Loucy (cell line): ENCODE data around the gene WWTR1.

Experiments
- EZH2phosphoT487 ChIP-seq: fragments of 200-600 bp; IDR thresholded peaks from 2 replicates; pipeline ENCODE4 v1.6.1; 2018; ENCODE audit warnings: antibody characterized with exemption, mild to moderate bottlenecking, moderate library complexity, borderline replicate concordance
- TF ChIP-seq, protein P1 (sequence below): fragments of 200-600 bp; sonication (generic); conservative IDR thresholded peaks from 2 replicates; pipeline ENCODE4 v1.5.1; 2014; ENCODE audit warnings: mild to moderate bottlenecking, antibody characterized with exemption, low read length

DNA sequence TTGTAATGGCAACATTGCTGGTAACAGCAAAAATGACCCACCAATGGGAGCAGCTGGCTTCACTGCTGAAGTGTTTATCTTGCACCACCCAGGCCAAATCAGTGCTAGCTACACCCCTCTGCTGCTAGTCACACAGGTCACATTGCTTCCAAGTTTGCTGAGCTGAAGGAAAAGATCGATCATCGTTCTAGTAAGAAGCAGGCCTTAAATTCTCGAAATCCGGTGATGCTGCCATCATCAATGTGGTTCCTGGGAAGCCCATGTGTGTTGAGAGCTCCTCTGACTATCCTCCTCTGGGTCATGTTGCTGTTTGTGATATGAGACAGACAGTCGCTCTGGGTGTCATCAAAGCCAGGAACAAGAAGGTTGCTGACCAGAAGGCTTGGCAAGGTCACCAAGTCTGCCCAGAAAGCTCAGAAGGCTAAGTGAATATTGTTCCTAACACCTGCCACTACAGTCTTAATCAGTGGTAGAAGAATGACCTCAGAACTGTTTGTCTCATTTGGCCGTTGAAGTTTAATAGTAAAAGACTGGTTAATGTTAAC is 162.2 kb downstream of the WWTR1 start:
- TF ChIP-seq, protein P1, sequence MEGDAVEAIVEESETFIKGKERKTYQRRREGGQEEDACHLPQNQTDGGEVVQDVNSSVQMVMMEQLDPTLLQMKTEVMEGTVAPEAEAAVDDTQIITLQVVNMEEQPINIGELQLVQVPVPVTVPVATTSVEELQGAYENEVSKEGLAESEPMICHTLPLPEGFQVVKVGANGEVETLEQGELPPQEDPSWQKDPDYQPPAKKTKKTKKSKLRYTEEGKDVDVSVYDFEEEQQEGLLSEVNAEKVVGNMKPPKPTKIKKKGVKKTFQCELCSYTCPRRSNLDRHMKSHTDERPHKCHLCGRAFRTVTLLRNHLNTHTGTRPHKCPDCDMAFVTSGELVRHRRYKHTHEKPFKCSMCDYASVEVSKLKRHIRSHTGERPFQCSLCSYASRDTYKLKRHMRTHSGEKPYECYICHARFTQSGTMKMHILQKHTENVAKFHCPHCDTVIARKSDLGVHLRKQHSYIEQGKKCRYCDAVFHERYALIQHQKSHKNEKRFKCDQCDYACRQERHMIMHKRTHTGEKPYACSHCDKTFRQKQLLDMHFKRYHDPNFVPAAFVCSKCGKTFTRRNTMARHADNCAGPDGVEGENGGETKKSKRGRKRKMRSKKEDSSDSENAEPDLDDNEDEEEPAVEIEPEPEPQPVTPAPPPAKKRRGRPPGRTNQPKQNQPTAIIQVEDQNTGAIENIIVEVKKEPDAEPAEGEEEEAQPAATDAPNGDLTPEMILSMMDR, result no peak
- TF ChIP-seq EZH2phosphoT487, result no peak
